HG02763 (cell line): ENCODE results near the gene FAM241A.

ENCODE experiments used
- ATAC-seq: cut with Tn5 transposase; IDR thresholded peaks from one replicate; pipeline ENCODE4 v1.9.1; 2021; ENCODE audit warnings: mild to moderate bottlenecking, moderate library complexity; ENCODE audit not compliant: unreplicated experiment

The FAM241A gene

DNA sequence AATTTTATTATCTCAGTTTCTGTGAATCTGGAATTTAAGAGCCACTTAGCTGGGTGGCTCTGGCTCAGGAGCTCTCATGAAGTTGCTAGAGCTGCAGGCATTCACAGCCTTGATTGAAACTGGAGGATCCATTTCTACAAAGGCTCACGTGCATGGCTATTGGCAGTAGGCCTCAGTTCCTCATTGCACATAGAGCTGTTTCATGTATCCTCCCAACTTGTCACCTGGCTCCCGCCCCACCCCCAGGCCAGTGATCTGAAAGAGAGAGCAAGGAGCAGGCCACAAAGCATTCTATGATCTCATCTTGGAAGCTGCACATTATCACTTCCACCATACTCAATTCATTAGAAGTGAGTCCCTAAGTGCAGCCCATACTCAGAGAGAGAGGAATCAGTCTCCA, 67.8 kb downstream of the FAM241A start:
- ATAC-seq: no peak

GRCh38 chr4:112213856-112214255, 68.6 kb downstream of the FAM241A start:
- ATAC-seq: no peak

DNA sequence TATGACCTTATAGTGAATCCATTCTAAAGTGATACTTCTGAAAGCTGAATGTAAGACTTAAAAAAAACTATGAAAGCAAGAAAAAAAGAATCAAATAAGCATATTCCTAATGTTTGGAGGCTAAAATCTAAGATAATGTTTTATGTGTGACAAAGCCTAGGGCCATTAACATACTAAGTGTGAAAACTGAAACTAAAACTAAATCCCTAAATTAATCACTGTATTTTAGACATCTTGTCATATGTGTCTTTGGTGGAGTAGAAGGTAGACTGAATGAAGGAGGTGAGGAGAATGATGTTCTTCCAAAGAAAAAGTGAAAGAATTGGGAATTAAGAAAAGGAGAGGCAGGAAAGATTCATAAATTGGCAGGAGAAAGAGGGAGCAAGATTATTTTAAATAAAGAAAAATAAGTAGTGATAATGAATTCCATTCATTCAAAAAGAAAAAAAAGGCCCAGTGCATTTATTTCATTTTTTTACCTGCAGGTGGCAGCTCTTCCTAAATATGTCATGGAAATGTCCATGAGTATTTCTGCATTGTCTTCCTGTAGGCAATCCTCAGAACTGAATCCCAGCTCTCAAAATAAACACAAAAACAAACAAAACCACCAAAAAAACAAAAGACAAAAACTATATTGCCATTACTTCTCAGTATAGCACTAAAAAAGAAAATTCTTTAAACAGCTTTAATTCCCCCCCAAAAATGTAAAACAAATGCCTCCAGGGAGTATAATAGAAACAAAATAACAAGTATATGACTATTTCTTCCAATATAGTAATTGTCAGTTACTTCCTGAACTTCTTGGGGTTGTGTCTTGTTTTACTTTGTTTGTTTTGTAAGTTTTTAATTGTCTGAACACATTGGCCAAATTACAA, 69.4 kb downstream of the FAM241A start:
- ATAC-seq: no peak

GRCh38 chr4:112219826-112220366, 74.6 kb downstream of the FAM241A start:
- no peak for ATAC-seq

GRCh38 chr4:112222219-112222955, 77.1 kb downstream of the FAM241A start:
- ATAC-seq: no peak

- no peak for ATAC-seq
These were observed 79.9 kb downstream of the FAM241A start for GRCh38 chr4:112225157-112225556.

DNA sequence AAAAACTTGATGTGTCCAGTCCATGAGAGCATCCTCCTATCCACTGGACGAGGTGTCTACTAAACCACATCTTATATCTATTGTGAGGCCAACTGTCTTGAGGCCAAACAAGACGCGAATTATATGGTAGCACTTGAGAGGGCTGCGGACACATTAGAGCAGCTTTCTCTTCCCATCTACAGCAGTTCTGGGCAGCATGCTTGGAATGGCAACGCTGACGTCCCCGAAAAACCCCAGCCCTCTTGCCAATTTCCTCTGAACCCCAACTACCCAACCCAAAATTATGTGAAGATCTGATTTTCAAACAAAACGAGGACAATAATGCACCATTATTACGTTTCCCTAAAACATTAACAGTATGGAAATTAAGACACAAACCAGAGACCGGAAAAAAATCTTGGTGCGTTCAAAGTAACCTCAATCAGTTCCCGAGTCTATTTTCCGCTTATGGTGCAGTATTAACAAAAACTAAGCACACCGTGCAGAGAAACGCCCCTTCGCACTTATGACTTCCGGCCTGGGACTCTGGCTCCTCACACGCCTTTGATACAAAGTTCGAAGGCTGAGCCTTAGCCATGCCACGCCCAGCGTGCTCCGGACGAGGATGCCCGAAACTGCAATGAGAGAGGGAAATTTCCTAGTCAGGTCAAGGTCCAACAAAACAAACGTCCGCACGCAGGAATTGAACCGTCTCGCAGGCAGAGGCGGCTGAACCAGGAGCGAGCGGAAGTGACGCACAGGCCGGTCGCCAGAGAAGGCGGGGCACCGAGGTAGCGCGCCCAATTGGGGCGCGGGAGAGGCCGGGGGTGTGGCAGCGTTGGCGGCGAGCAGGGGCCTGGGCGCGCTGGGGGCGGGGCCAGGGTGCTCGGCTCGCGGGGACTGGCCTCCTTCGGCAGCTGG, 85.9 kb downstream of the FAM241A start:
- peak; percentile 85 for ATAC-seq

GRCh38 chr4:112231779-112232713, 86.8 kb downstream of the FAM241A start, which contains the start of gene AP1AR:
Gene AP1AR (plus strand): TSS chr4:112231787. CDS start chr4:112232092, 305 bp downstream.
- ATAC-seq: peak; percentile 58

- ATAC-seq: no peak
These were observed 89.8 kb downstream of the FAM241A start for GRCh38 chr4:112234952-112235609.

DNA sequence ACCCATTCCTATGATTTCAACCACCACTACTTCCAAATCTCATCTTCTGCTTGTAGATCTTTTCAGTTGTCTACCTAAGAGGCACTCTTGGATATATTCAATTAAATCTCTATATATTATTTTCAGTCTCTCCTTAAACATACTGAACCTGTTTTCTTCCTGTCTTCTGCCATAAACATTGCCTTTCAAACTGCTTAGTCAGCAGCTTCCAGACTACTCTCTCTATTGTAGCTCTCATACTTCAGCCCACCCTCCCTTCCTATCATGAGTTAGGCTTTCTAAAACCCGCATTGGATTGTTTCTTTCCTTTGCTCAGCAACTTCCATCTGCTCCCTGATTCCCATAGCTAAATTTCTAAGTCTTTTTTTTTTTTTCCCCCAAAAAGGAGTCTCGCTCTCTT, 90.8 kb downstream of the FAM241A start:
- ATAC-seq: no peak

GRCh38 chr4:112238833-112239232, 93.6 kb downstream of the FAM241A start:
- ATAC-seq: no peak
